ENCODE data around the gene NUDCD3.
"Not testable (repeated sequence)": the region's sequence is repeated elsewhere in the genome, so short reads cannot be mapped to it uniquely, and the experiment has no call there.

The NUDCD3 gene

GRCh38 chr7:44524811-44525388, 34.4 kb upstream of the NUDCD3 start:
- ATAC-seq (no peak), DNase-seq (no peak)
- H3K27ac Mint-ChIP-seq = no peak overlapping the region
- H3K27me3 Mint-ChIP-seq = no peaks in the 10 kb centered on the region
- no peaks in the 10 kb centered on the region for H3K4me1 Mint-ChIP-seq
- peaks cover 12% of the 10 kb centered on the region for H3K9me3 Mint-ChIP-seq
- no peak overlapping the region for H3K4me3 Mint-ChIP-seq
- H3K36me3 Mint-ChIP-seq (ENCODE audit: low read depth) = peaks cover 4% of the 10 kb centered on the region

- Mint-ChIP-seq H3K27ac (no peak overlapping the region), H3K4me1 (no peaks in the 10 kb centered on the region), H3K27me3 (no peaks in the 10 kb centered on the region)
These were observed 31.9 kb upstream of the NUDCD3 start for GRCh38 chr7:44522315-44522714.

GRCh38 chr7:44521347-44522095, 31.1 kb upstream of the NUDCD3 start:
- H3K4me1 Mint-ChIP-seq = no peaks in the 10 kb centered on the region
- no peak overlapping the region for H3K27ac Mint-ChIP-seq
- peaks cover 12% of the 10 kb centered on the region for H3K9me3 Mint-ChIP-seq
- ATAC-seq (no peak), DNase-seq (no peak)
- H3K27me3 Mint-ChIP-seq = no peaks in the 10 kb centered on the region
- no peak overlapping the region for H3K4me3 Mint-ChIP-seq
- H3K36me3 Mint-ChIP-seq (ENCODE audit: low read depth) = peaks cover 4% of the 10 kb centered on the region

More at GRCh38 chr7:44522315-44522714, 31.9 kb upstream of the NUDCD3 start:
- Mint-ChIP-seq H3K4me3 (no peak overlapping the region), H3K36me3 (ENCODE audit: low read depth) (peaks cover 4% of the 10 kb centered on the region), H3K9me3 (peaks cover 12% of the 10 kb centered on the region)
- ATAC-seq (no peak), DNase-seq (no peak)

GRCh38 chr7:44520574-44520973, 30.1 kb upstream of the NUDCD3 start:
- no peak for DNase-seq
- H3K27me3 Mint-ChIP-seq = no peaks in the 10 kb centered on the region
- no peak for ATAC-seq
- H3K4me3 Mint-ChIP-seq = no peak overlapping the region
- no peak overlapping the region for H3K27ac Mint-ChIP-seq
- H3K36me3 Mint-ChIP-seq (ENCODE audit: low read depth) = peaks cover 4% of the 10 kb centered on the region
- H3K4me1 Mint-ChIP-seq = no peaks in the 10 kb centered on the region
- peaks cover 12% of the 10 kb centered on the region for H3K9me3 Mint-ChIP-seq

GRCh38 chr7:44519546-44519945, 29.1 kb upstream of the NUDCD3 start:
- ATAC-seq (no peak), DNase-seq (no peak)
- Mint-ChIP-seq H3K4me1 (no peaks in the 10 kb centered on the region), H3K4me3 (no peak overlapping the region), H3K9me3 (peaks cover 7% of the 10 kb centered on the region), H3K27ac (no peak overlapping the region), H3K27me3 (no peaks in the 10 kb centered on the region), H3K36me3 (ENCODE audit: low read depth) (no peaks in the 10 kb centered on the region)

GRCh38 chr7:44518761-44519160, 28.3 kb upstream of the NUDCD3 start:
- no peaks in the 10 kb centered on the region for H3K36me3 Mint-ChIP-seq (ENCODE audit: low read depth)
- DNase-seq = no peak
- H3K9me3 Mint-ChIP-seq = peaks cover 2% of the 10 kb centered on the region
- no peaks in the 10 kb centered on the region for H3K27me3 Mint-ChIP-seq
- no peak for ATAC-seq
- H3K27ac Mint-ChIP-seq = no peak overlapping the region
- H3K4me3 Mint-ChIP-seq = no peak overlapping the region
- no peaks in the 10 kb centered on the region for H3K4me1 Mint-ChIP-seq

GRCh38 chr7:44517175-44517574, 26.7 kb upstream of the NUDCD3 start:
- Mint-ChIP-seq H3K27ac (no peak overlapping the region), H3K4me3 (no peak overlapping the region), H3K36me3 (ENCODE audit: low read depth) (no peaks in the 10 kb centered on the region), H3K27me3 (no peaks in the 10 kb centered on the region), H3K4me1 (no peaks in the 10 kb centered on the region), H3K9me3 (no peaks in the 10 kb centered on the region)
- DNase-seq (no peak), ATAC-seq (no peak)

GRCh38 chr7:44515590-44516268, 25.3 kb upstream of the NUDCD3 start:
- no peak overlapping the region for H3K4me3 Mint-ChIP-seq
- H3K27ac Mint-ChIP-seq = no peak overlapping the region
- H3K4me1 Mint-ChIP-seq = no peaks in the 10 kb centered on the region
- ATAC-seq (no peak), DNase-seq (no peak)
- H3K27me3 Mint-ChIP-seq = no peaks in the 10 kb centered on the region
- H3K9me3 Mint-ChIP-seq = no peaks in the 10 kb centered on the region
- no peaks in the 10 kb centered on the region for H3K36me3 Mint-ChIP-seq (ENCODE audit: low read depth)

GRCh38 chr7:44512736-44513135, 22.3 kb upstream of the NUDCD3 start:
- H3K27me3 Mint-ChIP-seq = no peaks in the 10 kb centered on the region

GRCh38 chr7:44511863-44512468, 21.5 kb upstream of the NUDCD3 start:
- Mint-ChIP-seq H3K27ac (no peak overlapping the region), H3K27me3 (no peaks in the 10 kb centered on the region), H3K9me3 (peaks cover 20% of the 10 kb centered on the region), H3K36me3 (ENCODE audit: low read depth) (peaks cover 2% of the 10 kb centered on the region), H3K4me1 (peaks cover 17% of the 10 kb centered on the region), H3K4me3 (no peak overlapping the region)
- no peak for DNase-seq
- no peak for ATAC-seq

More at GRCh38 chr7:44512736-44513135, 22.3 kb upstream of the NUDCD3 start:
- Mint-ChIP-seq H3K36me3 (ENCODE audit: low read depth) (no peaks in the 10 kb centered on the region), H3K27ac (no peak overlapping the region), H3K4me3 (no peak overlapping the region), H3K9me3 (peaks cover 16% of the 10 kb centered on the region), H3K4me1 (peaks cover 16% of the 10 kb centered on the region)
- DNase-seq (no peak), ATAC-seq (no peak)

GRCh38 chr7:44511236-44511635, 20.8 kb upstream of the NUDCD3 start:
- H3K36me3 Mint-ChIP-seq (ENCODE audit: low read depth) = peaks cover 7% of the 10 kb centered on the region
- ATAC-seq (no peak), DNase-seq (no peak)
- H3K4me1 Mint-ChIP-seq = peaks cover 17% of the 10 kb centered on the region
- peaks cover 28% of the 10 kb centered on the region for H3K9me3 Mint-ChIP-seq
- H3K27me3 Mint-ChIP-seq = peaks cover 2% of the 10 kb centered on the region
- H3K27ac Mint-ChIP-seq = no peak overlapping the region
- no peak overlapping the region for H3K4me3 Mint-ChIP-seq

GRCh38 chr7:44508328-44509030, 18.0 kb upstream of the NUDCD3 start:
- Mint-ChIP-seq H3K27ac (peak overlapping the region; percentile 73), H3K36me3 (ENCODE audit: low read depth) (peaks cover 7% of the 10 kb centered on the region), H3K4me1 (peaks cover 23% of the 10 kb centered on the region), H3K9me3 (peaks cover 37% of the 10 kb centered on the region), H3K4me3 (no peak overlapping the region), H3K27me3 (peaks cover 4% of the 10 kb centered on the region)
- DNase-seq = peak; percentile 5
- peak; percentile 96 for ATAC-seq

GRCh38 chr7:44506592-44507288, 16.3 kb upstream of the NUDCD3 start:
- not testable (repeated sequence) for H3K27ac Mint-ChIP-seq; ATAC-seq; H3K36me3 Mint-ChIP-seq (ENCODE audit: low read depth); H3K27me3 Mint-ChIP-seq; DNase-seq; H3K4me3 Mint-ChIP-seq
- Mint-ChIP-seq H3K9me3 (peaks cover 37% of the 10 kb centered on the region), H3K4me1 (peaks cover 23% of the 10 kb centered on the region)

GRCh38 chr7:44505595-44505994, 15.1 kb upstream of the NUDCD3 start:
- peaks cover 7% of the 10 kb centered on the region for H3K36me3 Mint-ChIP-seq (ENCODE audit: low read depth)

More at GRCh38 chr7:44505595-44505994, 15.1 kb upstream of the NUDCD3 start:
- Mint-ChIP-seq H3K9me3 (peaks cover 37% of the 10 kb centered on the region), H3K27ac (no peak overlapping the region), H3K4me3 (no peak overlapping the region), H3K4me1 (peaks cover 23% of the 10 kb centered on the region), H3K27me3 (peaks cover 6% of the 10 kb centered on the region)
- ATAC-seq (no peak), DNase-seq (no peak)
